Mucosa of stomach (tissue), 1 donor: ENCODE data around the gene RIT2.

ENCODE experiments used
- H3K27me3 ChIP-seq: one replicate; pipeline ENCODE4 v1.7.0; 2013; ENCODE audit warnings: mild to moderate bottlenecking, low read length; ENCODE audit not compliant: control insufficient read depth, insufficient read depth
- H3K36me3 ChIP-seq: one replicate; pipeline ENCODE4 v1.7.0; 2013; ENCODE audit warnings: low read length; ENCODE audit not compliant: control insufficient read depth, insufficient read depth
- H3K4me1 ChIP-seq: one replicate; pipeline ENCODE4 v1.7.0; 2013; ENCODE audit warnings: mild to moderate bottlenecking, low read length; ENCODE audit not compliant: control insufficient read depth, insufficient read depth
- H3K4me3 ChIP-seq: one replicate; pipeline ENCODE4 v1.7.0; 2013; ENCODE audit warnings: low read length
- H3K9ac ChIP-seq: one replicate; pipeline ENCODE4 v1.7.0; 2013; ENCODE audit warnings: mild to moderate bottlenecking, low read length, moderate library complexity
- H3K9me3 ChIP-seq: one replicate; pipeline ENCODE4 v1.7.0; 2013; ENCODE audit warnings: mild to moderate bottlenecking, low read length, moderate library complexity; ENCODE audit not compliant: control insufficient read depth
- donor health status: Pancreatic carcinoma.

The RIT2 gene

GRCh38 chr18:42914476-42914875 lies 201.0 kb downstream of the RIT2 start:
- H3K4me3 ChIP-seq: no peak overlapping the region

GRCh38 chr18:42909095-42909494 lies 206.4 kb downstream of the RIT2 start:
- Histone ChIP-seq H3K4me3 (no peak overlapping the region), H3K27me3 (no peaks in the 10 kb centered on the region), H3K9me3 (no peaks in the 10 kb centered on the region), H3K36me3 (no peaks in the 10 kb centered on the region), H3K9ac (no peak overlapping the region), H3K4me1 (no peaks in the 10 kb centered on the region)

More at GRCh38 chr18:42914476-42914875, 201.0 kb downstream of the RIT2 start:
- H3K4me1 ChIP-seq: no peaks in the 10 kb centered on the region
- no peaks in the 10 kb centered on the region for H3K9me3 ChIP-seq
- H3K36me3 ChIP-seq: no peaks in the 10 kb centered on the region
- H3K9ac ChIP-seq: no peak overlapping the region
- no peaks in the 10 kb centered on the region for H3K27me3 ChIP-seq

- Histone ChIP-seq H3K9me3 (no peaks in the 10 kb centered on the region), H3K36me3 (no peaks in the 10 kb centered on the region), H3K27me3 (no peaks in the 10 kb centered on the region), H3K4me3 (no peak overlapping the region), H3K9ac (no peak overlapping the region), H3K4me1 (no peaks in the 10 kb centered on the region)
Observed at GRCh38 chr18:42906761-42907160, 208.7 kb downstream of the RIT2 start.

GRCh38 chr18:42901161-42901560 lies 214.3 kb downstream of the RIT2 start:
- no peak overlapping the region for H3K4me3 ChIP-seq
- no peak overlapping the region for H3K9ac ChIP-seq
- no peaks in the 10 kb centered on the region for H3K27me3 ChIP-seq
- H3K9me3 ChIP-seq: no peaks in the 10 kb centered on the region
- no peaks in the 10 kb centered on the region for H3K4me1 ChIP-seq
- H3K36me3 ChIP-seq: no peaks in the 10 kb centered on the region

GRCh38 chr18:42893977-42894376 lies 221.5 kb downstream of the RIT2 start:
- Histone ChIP-seq H3K27me3 (no peaks in the 10 kb centered on the region), H3K4me3 (no peak overlapping the region), H3K36me3 (no peaks in the 10 kb centered on the region), H3K4me1 (no peaks in the 10 kb centered on the region), H3K9me3 (no peaks in the 10 kb centered on the region), H3K9ac (no peak overlapping the region)

GRCh38 chr18:42892181-42892580 lies 223.3 kb downstream of the RIT2 start:
- H3K4me3 ChIP-seq: no peak overlapping the region
- H3K9me3 ChIP-seq: no peaks in the 10 kb centered on the region
- H3K36me3 ChIP-seq: no peaks in the 10 kb centered on the region

GRCh38 chr18:42891705-42892104 lies 223.8 kb downstream of the RIT2 start:
- no peaks in the 10 kb centered on the region for H3K4me1 ChIP-seq
- no peak overlapping the region for H3K4me3 ChIP-seq
- H3K9me3 ChIP-seq: no peaks in the 10 kb centered on the region
- H3K9ac ChIP-seq: no peak overlapping the region
- no peaks in the 10 kb centered on the region for H3K36me3 ChIP-seq
- no peaks in the 10 kb centered on the region for H3K27me3 ChIP-seq

More at GRCh38 chr18:42892181-42892580, 223.3 kb downstream of the RIT2 start:
- Histone ChIP-seq H3K9ac (no peak overlapping the region), H3K4me1 (no peaks in the 10 kb centered on the region), H3K27me3 (no peaks in the 10 kb centered on the region)

GRCh38 chr18:42883169-42883568 lies 232.3 kb downstream of the RIT2 start:
- no peaks in the 10 kb centered on the region for H3K36me3 ChIP-seq
- H3K9ac ChIP-seq: no peak overlapping the region
- H3K4me3 ChIP-seq: no peak overlapping the region
- no peaks in the 10 kb centered on the region for H3K27me3 ChIP-seq
- H3K4me1 ChIP-seq: no peaks in the 10 kb centered on the region
- H3K9me3 ChIP-seq: no peaks in the 10 kb centered on the region

- no peaks in the 10 kb centered on the region for H3K36me3 ChIP-seq
- no peak overlapping the region for H3K9ac ChIP-seq
- no peaks in the 10 kb centered on the region for H3K9me3 ChIP-seq
- H3K27me3 ChIP-seq: no peaks in the 10 kb centered on the region
- H3K4me3 ChIP-seq: no peak overlapping the region
- no peaks in the 10 kb centered on the region for H3K4me1 ChIP-seq
Observed at GRCh38 chr18:42882122-42882521, 233.4 kb downstream of the RIT2 start.

- Histone ChIP-seq H3K36me3 (no peaks in the 10 kb centered on the region), H3K27me3 (no peaks in the 10 kb centered on the region), H3K4me1 (no peaks in the 10 kb centered on the region), H3K4me3 (no peak overlapping the region), H3K9ac (no peak overlapping the region), H3K9me3 (no peaks in the 10 kb centered on the region)
Observed at GRCh38 chr18:42872838-42873237, 242.6 kb downstream of the RIT2 start.

- Histone ChIP-seq H3K27me3 (no peaks in the 10 kb centered on the region), H3K36me3 (no peaks in the 10 kb centered on the region), H3K9me3 (no peaks in the 10 kb centered on the region), H3K4me3 (no peak overlapping the region), H3K9ac (no peak overlapping the region), H3K4me1 (no peaks in the 10 kb centered on the region)
Observed at GRCh38 chr18:42864876-42865275, 250.6 kb downstream of the RIT2 start.

- no peaks in the 10 kb centered on the region for H3K4me1 ChIP-seq
- no peak overlapping the region for H3K4me3 ChIP-seq
- H3K36me3 ChIP-seq: no peaks in the 10 kb centered on the region
- H3K9me3 ChIP-seq: no peaks in the 10 kb centered on the region
- no peak overlapping the region for H3K9ac ChIP-seq
- no peaks in the 10 kb centered on the region for H3K27me3 ChIP-seq
Observed at GRCh38 chr18:42861271-42861670, 254.2 kb downstream of the RIT2 start.

GRCh38 chr18:42860548-42860947 lies 254.9 kb downstream of the RIT2 start:
- Histone ChIP-seq H3K4me1 (no peaks in the 10 kb centered on the region), H3K27me3 (no peaks in the 10 kb centered on the region), H3K9me3 (no peaks in the 10 kb centered on the region), H3K36me3 (no peaks in the 10 kb centered on the region), H3K4me3 (no peak overlapping the region), H3K9ac (no peak overlapping the region)
